ENCODE measurements around the gene ARHGAP6.

Gene ARHGAP6

GRCh38 chrX:11530621-11531020, 135.1 kb downstream of the ARHGAP6 start:
- TF ChIP-seq, protein P1, sequence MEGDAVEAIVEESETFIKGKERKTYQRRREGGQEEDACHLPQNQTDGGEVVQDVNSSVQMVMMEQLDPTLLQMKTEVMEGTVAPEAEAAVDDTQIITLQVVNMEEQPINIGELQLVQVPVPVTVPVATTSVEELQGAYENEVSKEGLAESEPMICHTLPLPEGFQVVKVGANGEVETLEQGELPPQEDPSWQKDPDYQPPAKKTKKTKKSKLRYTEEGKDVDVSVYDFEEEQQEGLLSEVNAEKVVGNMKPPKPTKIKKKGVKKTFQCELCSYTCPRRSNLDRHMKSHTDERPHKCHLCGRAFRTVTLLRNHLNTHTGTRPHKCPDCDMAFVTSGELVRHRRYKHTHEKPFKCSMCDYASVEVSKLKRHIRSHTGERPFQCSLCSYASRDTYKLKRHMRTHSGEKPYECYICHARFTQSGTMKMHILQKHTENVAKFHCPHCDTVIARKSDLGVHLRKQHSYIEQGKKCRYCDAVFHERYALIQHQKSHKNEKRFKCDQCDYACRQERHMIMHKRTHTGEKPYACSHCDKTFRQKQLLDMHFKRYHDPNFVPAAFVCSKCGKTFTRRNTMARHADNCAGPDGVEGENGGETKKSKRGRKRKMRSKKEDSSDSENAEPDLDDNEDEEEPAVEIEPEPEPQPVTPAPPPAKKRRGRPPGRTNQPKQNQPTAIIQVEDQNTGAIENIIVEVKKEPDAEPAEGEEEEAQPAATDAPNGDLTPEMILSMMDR (IDR thresholded peaks at IDR 0.05) = no peak

- TF ChIP-seq, protein P1 (IDR thresholded peaks at IDR 0.05) = no peak
These were observed 137.1 kb downstream of the ARHGAP6 start for GRCh38 chrX:11528623-11529022.

GRCh38 chrX:11525685-11526084, 140.0 kb downstream of the ARHGAP6 start:
- TF ChIP-seq, protein P1 (IDR thresholded peaks at IDR 0.05) = no peak

GRCh38 chrX:11509786-11510185, 155.9 kb downstream of the ARHGAP6 start:
- TF ChIP-seq, protein P1 (IDR thresholded peaks at IDR 0.05) = no peak

DNA sequence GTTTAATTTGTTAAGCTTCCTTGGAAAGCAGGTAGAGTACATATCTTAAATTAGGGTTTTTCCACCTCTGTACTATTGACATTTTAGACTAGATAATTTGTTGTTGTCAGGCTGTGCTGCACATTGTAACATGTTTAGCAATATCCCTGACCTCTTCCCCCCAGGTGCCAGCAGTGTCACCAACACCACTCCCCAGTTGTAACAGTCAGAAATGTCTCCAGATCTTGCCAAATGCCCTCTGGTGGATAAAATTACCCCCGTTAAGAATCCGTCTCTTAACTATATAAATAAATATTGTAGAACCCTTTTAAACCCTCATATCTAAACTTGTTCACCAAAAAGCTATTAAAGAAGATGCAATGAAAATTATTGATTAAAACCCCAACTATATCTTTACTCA, 161.5 kb downstream of the ARHGAP6 start:
- TF ChIP-seq, protein P1 (IDR thresholded peaks at IDR 0.05) = no peak

DNA sequence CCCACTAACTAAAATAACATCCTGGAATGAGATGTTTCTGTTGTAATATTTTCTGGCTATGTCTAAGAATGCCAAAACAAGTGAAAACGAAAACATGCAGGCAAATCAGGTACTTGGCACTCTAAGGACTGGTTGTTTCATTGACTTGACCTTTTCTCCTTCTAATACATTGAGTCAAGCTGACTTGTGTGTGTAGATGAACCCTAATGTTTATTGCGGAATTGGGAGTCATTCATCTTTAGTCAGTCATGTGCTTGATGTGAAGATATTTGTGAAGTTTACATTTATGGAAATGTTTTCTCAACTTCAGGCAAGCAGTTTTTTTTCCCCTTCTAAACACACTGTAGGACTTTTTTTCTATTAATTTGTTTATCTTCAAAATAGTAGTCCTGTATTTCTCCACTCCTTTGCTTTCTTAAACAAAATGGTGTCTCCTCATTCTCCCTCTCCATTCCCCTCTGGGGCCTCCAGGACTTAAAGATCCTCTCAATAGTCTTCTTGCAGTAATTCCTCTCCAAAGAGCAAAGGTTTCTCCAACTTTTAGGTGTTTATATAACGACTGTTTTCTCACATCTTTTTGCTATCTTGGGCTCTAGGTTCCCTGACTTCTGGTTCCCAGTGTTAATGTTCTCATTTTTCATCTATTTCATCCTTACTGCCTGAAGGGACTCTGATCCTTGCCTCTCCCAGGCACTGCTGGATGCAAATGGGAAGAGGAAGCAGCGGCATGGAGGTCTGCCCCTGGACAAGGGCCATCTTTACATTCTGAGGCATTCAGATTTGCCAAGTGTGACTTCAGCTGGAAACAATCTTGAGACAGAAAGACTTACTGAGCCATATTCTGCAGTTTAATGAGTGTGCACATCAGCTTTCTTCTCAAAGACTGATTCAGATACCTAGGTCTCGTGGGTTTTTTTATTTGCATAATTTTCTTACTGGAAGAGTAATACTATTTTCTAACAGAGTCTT, 166.4 kb downstream of the ARHGAP6 start:
- TF ChIP-seq, protein P1 (IDR thresholded peaks at IDR 0.05) = no peak

GRCh38 chrX:11484290-11484689, 181.4 kb downstream of the ARHGAP6 start:
- TF ChIP-seq, protein P1 (IDR thresholded peaks at IDR 0.05) = no peak
